Measurements from ENCODE around the gene RNF13.

DNA sequence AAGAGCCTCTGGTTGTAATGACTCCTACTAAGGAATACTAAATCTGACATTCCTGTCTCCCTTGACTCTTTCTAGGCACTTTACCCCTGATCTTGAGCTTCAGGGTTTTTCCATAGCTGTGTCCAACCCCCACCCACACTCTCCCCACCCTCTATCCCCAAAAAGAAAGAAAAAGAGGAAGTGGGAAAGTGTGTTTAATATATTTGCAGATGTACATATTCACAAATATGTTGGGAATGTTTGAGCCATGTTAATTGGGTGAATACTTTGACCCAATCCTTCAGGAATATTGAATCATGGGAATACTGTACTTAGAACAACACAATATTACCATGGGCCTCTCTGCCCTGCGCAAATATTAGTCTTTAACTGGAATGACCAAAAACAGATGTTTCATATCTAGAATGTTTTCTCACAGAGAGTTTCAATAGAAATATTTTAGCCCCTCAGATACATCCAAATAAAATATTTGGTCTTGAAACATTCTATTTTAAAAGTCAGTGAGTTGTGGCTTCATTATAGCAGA, 177.5 kb downstream of the RNF13 start:
- TF ChIP-seq, protein P1, sequence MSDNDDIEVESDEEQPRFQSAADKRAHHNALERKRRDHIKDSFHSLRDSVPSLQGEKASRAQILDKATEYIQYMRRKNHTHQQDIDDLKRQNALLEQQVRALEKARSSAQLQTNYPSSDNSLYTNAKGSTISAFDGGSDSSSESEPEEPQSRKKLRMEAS (IDR thresholded peaks at IDR 0.05; ENCODE audit: insufficient read depth, insufficient read length): no peak
- TF ChIP-seq, protein P2, sequence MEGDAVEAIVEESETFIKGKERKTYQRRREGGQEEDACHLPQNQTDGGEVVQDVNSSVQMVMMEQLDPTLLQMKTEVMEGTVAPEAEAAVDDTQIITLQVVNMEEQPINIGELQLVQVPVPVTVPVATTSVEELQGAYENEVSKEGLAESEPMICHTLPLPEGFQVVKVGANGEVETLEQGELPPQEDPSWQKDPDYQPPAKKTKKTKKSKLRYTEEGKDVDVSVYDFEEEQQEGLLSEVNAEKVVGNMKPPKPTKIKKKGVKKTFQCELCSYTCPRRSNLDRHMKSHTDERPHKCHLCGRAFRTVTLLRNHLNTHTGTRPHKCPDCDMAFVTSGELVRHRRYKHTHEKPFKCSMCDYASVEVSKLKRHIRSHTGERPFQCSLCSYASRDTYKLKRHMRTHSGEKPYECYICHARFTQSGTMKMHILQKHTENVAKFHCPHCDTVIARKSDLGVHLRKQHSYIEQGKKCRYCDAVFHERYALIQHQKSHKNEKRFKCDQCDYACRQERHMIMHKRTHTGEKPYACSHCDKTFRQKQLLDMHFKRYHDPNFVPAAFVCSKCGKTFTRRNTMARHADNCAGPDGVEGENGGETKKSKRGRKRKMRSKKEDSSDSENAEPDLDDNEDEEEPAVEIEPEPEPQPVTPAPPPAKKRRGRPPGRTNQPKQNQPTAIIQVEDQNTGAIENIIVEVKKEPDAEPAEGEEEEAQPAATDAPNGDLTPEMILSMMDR (IDR thresholded peaks at IDR 0.05; ENCODE audit: extremely low read depth in 1 of 2, insufficient read depth in 1 of 2, low read depth in 1 of 2, low read length in 2 of 2): no peak
- TF ChIP-seq POLR2A (IDR thresholded peaks at IDR 0.05; ENCODE audit: low read depth, low read length) (no peak), JUN (IDR thresholded peaks at IDR 0.05; ENCODE audit: borderline replicate concordance, insufficient read depth, insufficient read length, low read depth) (no peak)

Data from endothelial cell of umbilical vein (primary cell).